Mesothelial cell of epicardium (in vitro differentiated cells): ENCODE data around the gene OR6A2. TPM values are rescaled to one million over a fixed set of nuclear protein-coding genes. Genes with fewer than 3 reads are reported as not detected.

ENCODE experiments used
- DNase-seq, 2 experiments: peaks; one replicate each; pipeline ENCODE4 v3.0.0; 2021; ENCODE audit warnings: low spot score in 2 of 2; ENCODE audit not compliant: unreplicated experiment in 2 of 2
- H3K27ac Mint-ChIP-seq: 2 replicates; pipeline ENCODE4 v1.8.0; 2021; ENCODE audit warnings: mixed read lengths
- H3K27me3 Mint-ChIP-seq: 2 replicates; pipeline ENCODE4 v1.8.0; 2021; ENCODE audit warnings: low read depth, mixed read lengths
- H3K36me3 Mint-ChIP-seq: 2 replicates; pipeline ENCODE4 v1.8.0; 2021; ENCODE audit warnings: mixed read lengths
- H3K4me1 Mint-ChIP-seq: 2 replicates; pipeline ENCODE4 v1.8.0; 2021; ENCODE audit warnings: mixed read lengths
- H3K4me3 Mint-ChIP-seq: 2 replicates; pipeline ENCODE4 v1.8.0; 2021; ENCODE audit warnings: mild to moderate bottlenecking, moderate library complexity, mixed read lengths
- H3K9me3 Mint-ChIP-seq: 2 replicates; pipeline ENCODE4 v1.8.0; 2021; ENCODE audit warnings: mixed read lengths
- CTCF ChIP-seq: fragments of 200-600 bp; sonication (generic); IDR thresholded peaks from one replicate; pipeline ENCODE4 v1.5.0; 2021; ENCODE audit warnings: antibody characterized with exemption; ENCODE audit not compliant: unreplicated experiment
- total RNA-seq: library from RNA; stranded (reverse); gene quantifications from 3 replicates; pipeline ENCODE4 v1.2.1, GENCODE V29; 2021

Gene OR6A2
- total RNA-seq, 1 donor from 2014 or later: 0.34 TPM

GRCh38 chr11:6833356-6833755 is 33.9 kb upstream of the OR6A2 start:
- Mint-ChIP-seq H3K4me1 (peaks cover 2% of the 10 kb centered on the region), H3K36me3 (no peaks in the 10 kb centered on the region)
- no peak for DNase-seq

GRCh38 chr11:6828103-6828502 is 28.6 kb upstream of the OR6A2 start:
- Mint-ChIP-seq H3K27me3 (no peaks in the 10 kb centered on the region), H3K36me3 (no peaks in the 10 kb centered on the region)
- no peak for TF ChIP-seq CTCF

More at GRCh38 chr11:6833356-6833755, 33.9 kb upstream of the OR6A2 start:
- Mint-ChIP-seq H3K4me3 (no peak overlapping the region), H3K9me3 (no peaks in the 10 kb centered on the region), H3K27ac (no peak overlapping the region), H3K27me3 (no peaks in the 10 kb centered on the region)
- TF ChIP-seq CTCF: no peak

GRCh38 chr11:6825231-6825744 is 25.8 kb upstream of the OR6A2 start:
- H3K27me3 Mint-ChIP-seq: peaks cover 3% of the 10 kb centered on the region
- H3K4me1 Mint-ChIP-seq: no peaks in the 10 kb centered on the region
- H3K4me3 Mint-ChIP-seq: no peak overlapping the region
- no peak for DNase-seq
- H3K27ac Mint-ChIP-seq: no peak overlapping the region
- no peaks in the 10 kb centered on the region for H3K36me3 Mint-ChIP-seq
- no peak for TF ChIP-seq CTCF
- peaks cover 7% of the 10 kb centered on the region for H3K9me3 Mint-ChIP-seq

More at GRCh38 chr11:6828103-6828502, 28.6 kb upstream of the OR6A2 start:
- no peaks in the 10 kb centered on the region for H3K4me1 Mint-ChIP-seq
- H3K27ac Mint-ChIP-seq: no peak overlapping the region
- no peak overlapping the region for H3K4me3 Mint-ChIP-seq
- H3K9me3 Mint-ChIP-seq: no peaks in the 10 kb centered on the region
- no peak for DNase-seq

GRCh38 chr11:6824136-6824823 is 24.8 kb upstream of the OR6A2 start:
- Mint-ChIP-seq H3K4me1 (no peaks in the 10 kb centered on the region), H3K9me3 (peaks cover 12% of the 10 kb centered on the region), H3K27ac (no peak overlapping the region), H3K27me3 (peaks cover 3% of the 10 kb centered on the region), H3K4me3 (no peak overlapping the region), H3K36me3 (no peaks in the 10 kb centered on the region)
- DNase-seq: no peak
- no peak for TF ChIP-seq CTCF

GRCh38 chr11:6818967-6819366 is 19.5 kb upstream of the OR6A2 start:
- Mint-ChIP-seq H3K36me3 (no peaks in the 10 kb centered on the region), H3K27me3 (peaks cover 3% of the 10 kb centered on the region), H3K9me3 (peaks cover 12% of the 10 kb centered on the region), H3K4me1 (no peaks in the 10 kb centered on the region), H3K4me3 (no peak overlapping the region), H3K27ac (no peak overlapping the region)
- TF ChIP-seq CTCF: no peak
- no peak for DNase-seq
